Left lung (tissue), 10 donors: ENCODE results near the gene LIN7B. TPM values are rescaled to one million over a fixed set of nuclear protein-coding genes. Genes with fewer than 3 reads are reported as not detected.
A peak's percentile ranks its signal among the peaks of the same experiment; 100 is the strongest.

Experiments used
- ATAC-seq: fragments of 200-7000 bp; cut with Tn5 transposase; one replicate; pipeline ENCODE4 v1.9.1; 2020; ENCODE audit warnings: moderate library complexity
- DNase-seq, 4 donors: peaks; one replicate each; pipeline ENCODE4 v3.0.0-alpha.2; 2013 to 2020
- H3K27ac ChIP-seq, 2 donors: fragments of 200-600 bp; sonication (generic) in 1 of 2; one replicate each; pipeline versions ENCODE4 v1.5.0 to v1.8.0; 2020 to 2021
- H3K27me3 ChIP-seq, 2 donors: fragments of 200-600 bp; sonication (generic) in 1 of 2; one replicate each; pipeline versions ENCODE4 v1.5.0 to v1.8.0; 2020 to 2021
- H3K36me3 ChIP-seq, 2 donors: fragments of 200-600 bp; sonication (generic) in 1 of 2; one replicate each; pipeline versions ENCODE4 v1.5.0 to v1.8.0; 2020 to 2021
- H3K4me1 ChIP-seq, 2 donors: fragments of 200-600 bp; one replicate each; pipeline ENCODE4 v1.8.0; 2021
- H3K4me3 ChIP-seq, 2 donors: fragments of 200-600 bp; sonication (generic) in 1 of 2; one replicate each; pipeline versions ENCODE4 v1.5.0 to v1.8.0; 2020 to 2021; ENCODE audit warnings: mild to moderate bottlenecking in 1 of 2
- H3K9me3 ChIP-seq, 2 donors: fragments of 200-600 bp; sonication (generic) in 1 of 2; one replicate each; pipeline versions ENCODE4 v1.5.0 to v1.8.0; 2020 to 2021
- intact Hi-C, 2 donors: fragments of 100-400 bp; cut with DNase I; formaldehyde crosslinking; loops; one replicate each; pipeline versions ENCODE4 v1.11.2 to v1.14.2; 2022
- polyA plus RNA-seq, 6 donors: library from polyadenylated mRNA; unstranded; fragments of 120-200 nt; gene quantifications; one replicate each; pipeline ENCODE4 v1.2.1, GENCODE V29; 2013; ENCODE audit not compliant: insufficient read length in 6 of 6
- total RNA-seq, 2 donors: library from RNA; stranded (reverse); fragmentation: NEBNext Ultra II Directional; extraction: Animal tissue kit (Norgen Biotek cat#: 25700); gene quantifications; one replicate each; pipeline ENCODE4 v1.2.1, GENCODE V29; 2021
- TF ChIP-seq, protein P1 (sequence below), 2 donors: fragments of 200-600 bp; sonication (generic) in 1 of 2; IDR thresholded peaks; one replicate each; pipeline versions ENCODE4 v1.5.0 to v1.8.0; 2021; ENCODE audit warnings: antibody characterized with exemption in 2 of 2
- donor health status: DM: no; HTN: yes; CAD: no.
- donor health status: DM: no; HTN: no; CAD: no.

Gene LIN7B
- total and polyA plus RNA-seq, 8 donors, result 6.5 to 12.5 (median 8.1) TPM

DNA sequence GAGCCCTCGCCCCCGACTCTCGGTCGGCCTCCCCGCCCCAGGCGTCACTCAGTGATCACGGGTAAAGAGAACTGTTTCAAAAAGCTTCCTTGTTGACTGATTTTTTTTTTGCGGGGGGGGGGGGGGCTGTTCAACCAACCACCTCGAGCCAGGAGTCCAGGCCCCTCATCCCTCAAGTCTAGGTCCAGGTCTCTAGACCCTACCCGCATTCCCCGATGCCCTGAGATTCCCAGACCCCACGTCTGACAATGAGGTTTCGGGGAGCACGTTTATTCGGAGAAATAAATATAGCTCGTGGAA, 36.7 kb downstream of the LIN7B start:
- intact Hi-C loops, result no loop called here
- TF ChIP-seq, protein P1, sequence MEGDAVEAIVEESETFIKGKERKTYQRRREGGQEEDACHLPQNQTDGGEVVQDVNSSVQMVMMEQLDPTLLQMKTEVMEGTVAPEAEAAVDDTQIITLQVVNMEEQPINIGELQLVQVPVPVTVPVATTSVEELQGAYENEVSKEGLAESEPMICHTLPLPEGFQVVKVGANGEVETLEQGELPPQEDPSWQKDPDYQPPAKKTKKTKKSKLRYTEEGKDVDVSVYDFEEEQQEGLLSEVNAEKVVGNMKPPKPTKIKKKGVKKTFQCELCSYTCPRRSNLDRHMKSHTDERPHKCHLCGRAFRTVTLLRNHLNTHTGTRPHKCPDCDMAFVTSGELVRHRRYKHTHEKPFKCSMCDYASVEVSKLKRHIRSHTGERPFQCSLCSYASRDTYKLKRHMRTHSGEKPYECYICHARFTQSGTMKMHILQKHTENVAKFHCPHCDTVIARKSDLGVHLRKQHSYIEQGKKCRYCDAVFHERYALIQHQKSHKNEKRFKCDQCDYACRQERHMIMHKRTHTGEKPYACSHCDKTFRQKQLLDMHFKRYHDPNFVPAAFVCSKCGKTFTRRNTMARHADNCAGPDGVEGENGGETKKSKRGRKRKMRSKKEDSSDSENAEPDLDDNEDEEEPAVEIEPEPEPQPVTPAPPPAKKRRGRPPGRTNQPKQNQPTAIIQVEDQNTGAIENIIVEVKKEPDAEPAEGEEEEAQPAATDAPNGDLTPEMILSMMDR (IDR thresholded peaks at IDR 0.05), result no peak
- ATAC-seq, result no peak
- Histone ChIP-seq H3K36me3 (no peaks in the 10 kb centered on the region), H3K4me1 (peaks cover 12 to 44% of the 10 kb centered on the region in 2 donors), H3K9me3 (no peaks in the 10 kb centered on the region), H3K27me3 (peaks cover 0 to 61% of the 10 kb centered on the region in 2 donors), H3K27ac (peak overlapping the region; percentile 70 to 73), H3K4me3 (peak overlapping the region; percentile 61 to 64)
- DNase-seq, result no peak

DNA sequence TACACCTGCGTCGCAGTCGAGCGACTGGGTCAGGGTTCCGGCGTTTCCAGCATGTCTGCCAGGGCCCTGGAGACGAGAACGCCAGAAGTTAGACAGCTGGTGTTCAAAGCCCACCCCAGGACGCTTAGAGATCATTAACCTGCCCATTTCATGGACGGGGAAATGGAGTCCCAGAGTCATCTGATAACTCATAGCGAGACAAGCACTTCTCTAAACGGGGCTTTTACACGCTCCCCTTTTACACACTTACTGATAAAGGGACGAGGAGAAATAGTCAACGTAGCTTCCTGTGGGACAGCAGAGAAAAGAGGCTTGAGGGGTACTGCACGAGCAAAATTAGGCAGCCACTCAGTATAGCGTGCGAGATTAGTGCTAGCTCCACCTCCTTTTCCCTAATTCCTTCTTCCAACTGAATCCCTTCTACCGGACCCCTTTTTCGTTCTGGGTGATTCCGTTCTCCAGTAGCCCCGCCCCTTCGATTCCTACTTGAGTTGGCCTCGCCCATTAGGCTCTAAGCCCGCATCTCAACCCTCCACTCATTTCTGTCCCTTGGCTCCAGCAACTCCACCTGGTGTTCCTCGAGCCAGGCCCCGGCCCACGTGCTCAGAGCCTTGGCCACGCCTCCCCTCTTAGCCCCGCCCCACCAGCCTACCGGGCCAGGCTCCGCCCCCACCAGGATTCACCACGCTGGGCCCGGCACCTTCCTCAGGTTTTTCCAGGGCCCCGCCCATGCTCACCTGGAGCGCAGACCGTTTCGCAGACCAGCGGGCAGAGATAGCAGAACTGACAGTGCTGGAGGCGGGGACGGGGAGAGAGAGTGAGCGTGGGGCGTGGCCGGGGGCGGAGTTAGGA, 37.3 kb downstream of the LIN7B start:
- Histone ChIP-seq H3K36me3 (no peaks in the 10 kb centered on the region), H3K27ac (peak overlapping the region in 1 of 2 donors; percentile 73), H3K4me3 (peak overlapping the region in 1 of 2 donors; percentile 61), H3K4me1 (peaks cover 8 to 40% of the 10 kb centered on the region in 2 donors), H3K27me3 (peaks cover 0 to 56% of the 10 kb centered on the region in 2 donors), H3K9me3 (no peaks in the 10 kb centered on the region)
- peak; percentile 36 for ATAC-seq
- intact Hi-C loops, result no loop called here
- DNase-seq, result peak in 3 of 4 donors; percentile 59 to 89 (median 64)
- TF ChIP-seq, protein P1 (IDR thresholded peaks at IDR 0.05), result no peak

- Histone ChIP-seq H3K36me3 (no peaks in the 10 kb centered on the region), H3K27ac (no peak overlapping the region), H3K9me3 (no peaks in the 10 kb centered on the region), H3K27me3 (peaks cover 0 to 56% of the 10 kb centered on the region in 2 donors), H3K4me3 (no peak overlapping the region), H3K4me1 (peaks cover 8 to 40% of the 10 kb centered on the region in 2 donors)
- intact Hi-C loops, result no loop called here
- TF ChIP-seq, protein P1 (IDR thresholded peaks at IDR 0.05), result no peak
- ATAC-seq, result no peak
- DNase-seq, result no peak
These were observed 38.0 kb downstream of the LIN7B start for GRCh38 chr19:49152119-49152550.

DNA sequence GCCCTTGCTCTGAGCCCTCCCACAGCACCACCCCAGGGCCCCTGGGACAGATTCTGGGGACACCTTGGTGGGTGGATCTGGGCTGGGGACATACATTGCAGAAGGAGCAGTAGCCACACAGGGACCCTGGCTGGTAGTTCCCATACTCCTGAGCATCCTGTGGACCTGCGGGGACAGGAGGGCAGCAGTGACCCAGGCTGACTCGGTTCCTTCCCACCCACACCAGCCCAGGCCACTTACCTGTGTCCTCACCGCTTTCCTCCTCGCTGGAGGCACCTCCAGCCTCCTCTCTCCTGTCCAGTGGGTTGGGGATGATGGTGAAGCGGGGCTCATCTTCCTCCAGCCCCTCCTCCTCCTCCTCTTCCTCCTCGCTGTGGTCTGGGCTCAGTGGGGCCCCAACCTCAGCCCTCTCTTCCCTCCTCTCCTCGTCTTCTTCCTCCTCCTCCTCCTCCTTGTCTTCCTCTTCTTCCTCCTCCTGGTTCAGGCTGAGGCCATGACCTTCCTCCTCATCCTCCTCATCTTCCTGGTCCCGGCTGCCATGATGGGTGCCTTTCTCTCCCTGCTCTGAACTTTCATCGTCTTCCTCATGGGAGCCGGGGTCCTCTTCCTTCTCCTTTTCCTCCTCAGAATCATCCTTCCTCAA, 39.1 kb downstream of the LIN7B start:
- intact Hi-C loops, result no loop called here
- ATAC-seq (no peak), DNase-seq (no peak)
- Histone ChIP-seq H3K9me3 (no peaks in the 10 kb centered on the region), H3K27ac (no peak overlapping the region), H3K4me3 (no peak overlapping the region), H3K36me3 (no peaks in the 10 kb centered on the region), H3K4me1 (peaks cover 8 to 38% of the 10 kb centered on the region in 2 donors), H3K27me3 (peaks cover 0 to 57% of the 10 kb centered on the region in 2 donors)
- TF ChIP-seq, protein P1 (IDR thresholded peaks at IDR 0.05), result no peak

DNA sequence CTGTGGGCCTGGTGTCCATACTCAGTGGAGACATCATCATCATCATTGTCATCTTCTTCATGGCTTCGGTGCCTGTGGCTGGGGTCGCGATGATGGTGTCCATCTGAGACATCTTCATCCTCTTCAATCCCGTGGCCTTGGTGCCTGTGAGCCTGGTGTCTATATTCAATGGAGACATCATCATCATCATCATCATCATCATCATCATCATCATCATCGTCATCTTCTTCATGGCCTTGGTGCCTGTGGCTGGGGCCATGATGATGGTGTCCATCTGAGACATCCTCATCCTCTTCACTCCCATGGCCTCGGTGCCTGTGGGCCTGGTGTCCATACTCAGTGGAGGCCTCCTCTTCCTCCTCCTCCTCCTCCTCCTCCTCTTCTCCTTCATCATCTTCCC, 40.1 kb downstream of the LIN7B start:
- ATAC-seq (no peak), DNase-seq (no peak)
- no peaks in the 10 kb centered on the region for H3K36me3 ChIP-seq
- TF ChIP-seq, protein P1 (IDR thresholded peaks at IDR 0.05), result no peak
- H3K27ac ChIP-seq, result no peak overlapping the region
- no peak overlapping the region for H3K4me3 ChIP-seq
- H3K9me3 ChIP-seq, result no peaks in the 10 kb centered on the region
- H3K4me1 ChIP-seq, result peaks cover 6 to 37% of the 10 kb centered on the region in 2 donors
- peaks cover 0 to 54% of the 10 kb centered on the region in 2 donors for H3K27me3 ChIP-seq
- intact Hi-C loops, result no loop called here
